GM18517 (cell line): ENCODE results near the gene GNPDA1.

Source experiments
- ATAC-seq: cut with Tn5 transposase; IDR thresholded peaks from one replicate; pipeline ENCODE4 v1.9.1; 2021; ENCODE audit warnings: mild to moderate bottlenecking, moderate library complexity; ENCODE audit not compliant: unreplicated experiment

GNPDA1 gene

DNA sequence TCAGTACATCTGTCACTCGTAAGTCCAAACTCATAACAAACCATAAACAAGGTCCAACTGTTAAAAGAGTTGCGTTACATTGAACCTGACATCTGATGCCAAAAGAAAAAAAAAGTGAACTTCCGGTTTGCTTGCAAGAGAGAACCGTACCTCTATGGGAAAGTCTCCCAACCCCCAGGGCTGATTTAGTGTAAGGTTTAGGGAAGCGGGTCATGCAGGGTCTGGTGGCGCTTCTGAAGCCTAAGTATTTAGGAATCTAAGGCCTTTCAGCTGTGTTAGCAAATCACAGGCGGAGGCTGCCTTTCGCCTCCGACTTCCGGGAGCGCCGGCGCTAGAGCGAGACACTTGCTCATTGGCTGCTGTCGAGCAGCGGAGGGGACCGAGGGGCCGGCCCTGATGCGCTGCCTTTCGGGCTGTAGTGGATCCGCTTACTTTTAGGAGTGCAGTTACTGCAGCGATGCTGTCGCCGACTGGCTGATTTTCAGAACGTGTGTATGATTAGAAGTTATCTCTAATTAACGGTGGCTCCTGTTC, 12.0 kb upstream of the GNPDA1 start:
- ATAC-seq: peak; percentile 98

DNA sequence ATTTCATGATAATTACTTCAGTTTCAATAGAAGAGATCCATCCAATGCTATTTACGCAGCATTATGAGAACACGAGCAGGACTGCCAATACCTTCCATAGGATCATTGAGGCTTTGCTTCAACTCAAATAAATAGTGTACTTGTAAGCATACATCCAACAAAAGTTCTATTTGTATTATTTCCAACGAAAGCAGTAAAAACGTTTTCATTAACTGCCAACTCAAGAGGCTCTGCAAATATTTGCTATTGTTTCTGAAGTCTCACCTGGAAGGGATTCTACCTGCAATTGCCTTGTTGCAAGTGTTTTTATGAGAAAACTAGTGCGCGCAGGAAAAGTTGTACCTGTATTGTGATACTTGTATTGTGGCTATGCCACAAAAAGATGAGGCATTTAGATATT, 11.0 kb upstream of the GNPDA1 start:
- no peak for ATAC-seq

DNA sequence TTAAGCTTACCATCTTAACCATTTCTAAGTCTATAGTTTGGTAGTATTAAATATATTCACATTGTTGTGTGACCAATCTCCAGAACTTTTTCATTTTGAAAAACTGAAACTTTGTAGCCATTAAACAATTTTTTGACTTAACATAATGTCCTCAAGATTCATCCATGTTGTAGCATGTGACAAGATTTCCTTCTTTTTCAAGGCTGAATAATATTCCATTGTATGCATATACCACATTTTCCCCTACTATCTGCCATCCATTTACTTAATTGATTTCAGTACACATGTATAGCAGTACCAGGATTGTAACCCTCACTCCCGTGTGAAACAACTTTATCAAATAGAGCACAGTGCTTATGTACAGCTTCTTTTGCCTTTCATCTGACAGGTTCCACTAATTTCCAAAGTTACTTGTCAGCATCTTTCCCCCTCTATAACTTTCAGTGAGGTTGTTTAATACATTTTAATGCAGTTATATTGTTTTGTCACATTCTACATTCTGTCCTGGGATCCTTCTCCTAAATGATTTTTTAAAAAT, 7.4 kb upstream of the GNPDA1 start:
- ATAC-seq: no peak

DNA sequence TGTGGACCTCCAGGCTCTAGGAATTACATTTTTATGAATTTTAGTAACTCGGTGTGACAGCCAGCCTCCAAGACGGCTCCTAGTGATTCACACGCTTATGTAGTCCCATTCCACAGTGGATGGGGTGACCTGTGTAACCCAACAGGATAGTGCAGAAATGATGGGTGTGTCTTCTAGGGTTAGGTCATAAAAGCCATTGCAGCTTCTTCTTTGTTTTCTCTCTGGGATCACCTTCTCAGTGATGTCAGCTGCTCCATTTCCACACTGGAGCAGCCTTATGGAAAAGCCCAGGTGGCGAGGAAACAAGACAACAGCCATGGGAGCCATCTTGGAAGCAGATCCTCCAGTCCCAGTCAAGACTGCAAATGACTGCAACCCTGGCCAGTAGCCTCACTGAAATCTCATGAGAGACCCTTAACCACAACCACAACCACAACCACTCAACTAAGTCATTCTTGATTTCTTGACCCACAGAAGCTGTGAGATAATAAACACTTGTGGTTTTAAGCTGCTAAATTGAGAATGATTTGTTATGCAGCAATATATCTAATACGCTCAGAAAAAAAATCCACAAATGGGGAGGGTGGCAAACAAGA, 5.1 kb upstream of the GNPDA1 start:
- ATAC-seq: peak; percentile 45

DNA sequence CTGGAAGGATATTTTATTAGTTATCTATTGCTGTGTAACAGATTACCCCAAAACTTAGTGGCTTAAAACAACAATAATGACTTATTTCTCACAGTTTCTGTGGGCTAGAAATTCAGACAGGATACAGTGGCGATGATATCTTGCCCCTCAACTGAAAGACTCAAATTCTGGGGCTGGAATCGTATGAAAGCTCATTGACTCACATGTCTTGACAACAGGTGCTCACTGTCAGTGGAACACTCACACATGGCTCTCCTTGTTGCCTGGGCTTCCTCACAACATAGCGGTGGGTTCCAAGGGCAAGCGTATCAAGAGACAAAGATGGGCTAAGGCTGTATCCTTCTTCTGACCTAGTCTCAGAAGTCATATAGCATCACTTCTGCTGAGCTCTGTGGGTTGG, 3.7 kb upstream of the GNPDA1 start:
- ATAC-seq: peak; percentile 30

DNA sequence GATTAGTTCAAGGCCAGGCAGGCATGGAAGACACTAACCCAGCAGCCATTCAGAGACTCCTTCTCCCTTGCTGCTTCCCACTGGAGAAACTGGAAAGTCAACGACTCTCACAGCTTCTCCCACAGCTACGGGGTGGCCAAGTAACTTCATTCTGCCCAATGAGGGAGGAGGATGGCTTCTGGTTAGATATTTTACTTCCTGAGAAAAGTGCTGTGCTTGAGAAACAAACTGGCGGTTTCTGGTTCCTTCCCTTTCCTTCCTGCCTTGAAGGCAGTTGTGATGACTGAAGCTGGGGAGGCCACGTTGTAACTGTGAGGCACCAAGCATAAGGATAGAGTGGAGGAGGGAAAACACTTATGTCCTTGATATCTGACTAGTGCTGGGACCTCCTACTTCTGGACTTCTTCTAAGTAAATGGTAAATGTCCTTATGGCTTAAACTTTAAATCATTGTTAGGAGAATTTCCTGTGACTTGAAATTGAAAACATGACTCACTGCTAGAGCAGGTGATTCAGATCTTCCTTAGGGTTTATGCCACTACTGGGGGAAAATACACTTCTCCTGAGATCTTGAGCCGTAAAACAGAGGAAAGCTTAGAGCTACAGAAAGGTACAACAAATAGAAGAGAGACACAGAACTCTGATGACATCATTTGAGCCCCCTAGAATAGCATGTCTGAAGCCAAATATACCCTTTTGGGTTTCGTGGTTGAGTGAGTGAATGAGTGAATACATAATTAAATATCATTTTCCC, 3.1 kb upstream of the GNPDA1 start:
- peak; percentile 35 for ATAC-seq

DNA sequence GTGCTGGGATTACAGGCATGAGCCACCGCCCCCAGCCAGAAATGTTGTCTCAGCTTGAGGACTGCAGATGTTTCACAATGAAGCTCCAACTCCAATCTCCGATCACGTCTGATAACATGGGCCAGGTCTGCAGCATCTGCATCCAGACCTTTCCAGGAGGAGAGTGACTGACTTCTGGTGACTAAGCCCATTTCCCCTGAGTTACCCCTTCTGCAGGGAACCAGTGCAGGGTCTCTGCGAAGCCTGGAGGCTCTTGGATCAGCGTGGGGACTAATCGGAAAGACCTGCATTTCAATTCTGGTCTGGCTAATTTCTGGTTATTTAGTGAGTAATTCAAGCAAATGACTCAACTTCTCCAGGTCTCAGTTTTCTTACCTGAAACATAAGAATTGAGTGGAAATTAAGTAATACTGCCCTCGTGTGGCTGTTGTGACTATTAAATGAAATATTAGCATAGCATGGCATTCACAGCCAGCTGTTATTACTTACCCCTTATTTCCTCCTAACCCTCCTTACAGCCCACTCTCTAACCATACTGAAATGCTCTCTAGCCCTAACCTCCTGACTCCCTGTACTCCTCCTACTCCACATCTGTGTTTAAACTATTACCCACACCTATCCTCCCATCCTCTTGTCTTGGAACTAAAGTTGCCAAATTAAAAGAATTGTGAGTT, 2.2 kb upstream of the GNPDA1 start:
- ATAC-seq: peak; percentile 44

DNA sequence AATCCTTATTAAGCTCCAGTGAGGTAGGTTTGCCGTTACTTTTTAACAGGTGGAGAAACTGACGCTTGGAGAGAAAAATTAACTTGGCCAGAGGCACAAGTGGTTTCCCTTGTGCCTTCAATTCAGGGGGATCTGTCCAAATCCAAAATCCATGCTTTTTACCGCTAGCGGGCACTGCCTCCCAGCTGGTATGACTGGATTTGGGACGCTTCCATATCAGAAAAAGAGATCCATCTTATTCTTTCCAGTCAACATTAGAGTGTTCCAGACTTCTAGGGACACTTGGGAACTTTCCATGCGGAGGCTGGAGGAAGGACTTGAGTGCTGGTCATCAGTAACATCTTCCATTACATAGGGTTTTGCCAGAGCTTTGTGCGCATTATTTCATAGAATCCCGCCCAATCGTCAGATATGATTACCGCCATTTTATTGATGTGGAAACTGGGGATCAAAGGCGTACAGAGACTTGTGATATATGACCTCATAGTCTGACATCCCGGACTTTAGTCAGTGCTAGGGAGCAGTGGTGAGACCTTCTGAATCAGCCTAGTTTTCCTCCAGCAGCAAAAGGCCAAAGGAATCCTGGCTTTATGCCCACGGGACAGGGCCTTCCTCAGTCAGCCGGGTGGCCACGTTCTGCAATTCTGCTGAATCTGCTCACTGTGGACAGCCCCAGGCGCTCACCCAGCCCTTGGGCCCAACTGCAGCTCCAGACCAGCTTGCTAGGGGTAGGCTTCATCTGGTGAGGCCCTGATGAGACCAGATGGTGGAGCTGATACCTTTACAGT, 1.1 kb upstream of the GNPDA1 start:
- no peak for ATAC-seq

DNA sequence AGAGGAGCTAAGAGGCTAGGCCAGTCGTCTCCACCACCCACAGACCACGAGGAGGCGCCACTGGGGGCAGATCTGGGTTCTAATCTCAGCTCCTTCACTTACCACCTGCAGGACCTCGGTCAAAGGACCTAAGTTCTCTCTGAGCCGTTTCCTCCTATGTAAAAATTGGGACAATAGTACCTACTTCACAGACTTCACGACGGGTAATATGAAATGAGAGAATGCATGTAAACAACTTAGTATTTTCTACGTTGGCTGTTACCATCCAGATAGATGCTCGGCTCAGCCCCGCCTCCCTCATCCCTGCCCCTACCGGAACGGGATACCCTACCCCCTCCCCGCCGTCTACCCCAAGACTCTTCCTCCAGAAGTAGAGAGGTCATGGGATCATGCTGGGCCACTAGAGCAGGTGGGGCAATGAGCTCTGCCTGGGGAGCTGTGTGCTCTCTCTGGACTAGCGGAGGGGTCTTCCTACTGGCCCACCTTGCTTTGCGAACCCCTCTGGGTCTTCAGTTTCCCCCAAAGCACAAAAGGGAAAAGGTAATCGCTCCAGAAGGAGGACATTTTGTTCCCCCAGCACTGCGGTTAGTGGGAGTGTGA, 541 bp downstream of the GNPDA1 start:
- ATAC-seq: no peak

DNA sequence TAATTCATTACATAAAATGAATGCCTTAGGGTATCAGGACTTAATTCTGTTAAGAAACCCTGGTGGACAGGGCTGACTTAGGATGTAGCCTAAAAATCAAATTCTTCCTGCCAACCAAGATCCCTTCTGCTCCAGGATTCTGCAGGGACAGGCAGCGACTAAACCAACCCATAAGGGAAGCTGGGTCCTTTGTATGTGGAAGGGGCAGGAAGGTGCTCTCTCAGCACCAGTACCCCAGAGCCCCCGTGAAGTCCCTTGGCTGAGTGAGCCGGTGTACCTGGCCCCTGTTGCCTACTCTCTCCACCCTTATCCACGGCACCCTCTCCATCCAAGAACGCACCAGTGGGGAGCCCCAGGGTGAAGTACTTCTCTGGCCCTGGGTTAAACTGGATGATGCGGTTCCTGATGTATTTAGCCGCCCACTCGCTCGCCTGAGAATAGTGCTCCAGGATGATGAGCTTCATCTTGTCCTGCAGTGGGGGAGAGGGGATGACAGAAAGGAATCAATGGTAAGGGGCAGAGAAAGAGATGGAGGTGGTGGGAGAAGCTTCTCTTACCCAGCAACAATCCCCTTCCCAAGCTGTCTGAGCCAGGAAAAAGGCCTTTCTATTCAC, 1.1 kb downstream of the GNPDA1 start:
- ATAC-seq: no peak

DNA sequence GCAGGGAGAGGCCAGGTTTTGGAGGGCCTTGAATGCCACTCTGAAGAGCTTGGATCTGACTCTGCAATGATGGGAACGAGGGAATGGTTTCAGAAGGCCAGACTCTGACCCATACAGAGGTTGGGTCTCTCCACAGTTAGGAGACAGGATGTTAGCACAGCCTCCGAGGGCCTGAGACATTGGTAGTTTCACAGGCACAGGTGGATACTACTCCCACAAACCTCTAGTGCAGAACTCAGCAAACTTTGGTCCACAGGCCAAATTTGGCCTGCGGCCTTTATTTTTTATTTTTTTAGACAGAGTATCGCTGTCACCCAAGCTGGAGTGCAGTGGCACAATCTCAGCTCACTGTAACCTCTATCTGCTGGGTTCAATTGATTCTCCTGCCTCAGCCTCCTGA, 2.9 kb downstream of the GNPDA1 start:
- ATAC-seq: no peak

DNA sequence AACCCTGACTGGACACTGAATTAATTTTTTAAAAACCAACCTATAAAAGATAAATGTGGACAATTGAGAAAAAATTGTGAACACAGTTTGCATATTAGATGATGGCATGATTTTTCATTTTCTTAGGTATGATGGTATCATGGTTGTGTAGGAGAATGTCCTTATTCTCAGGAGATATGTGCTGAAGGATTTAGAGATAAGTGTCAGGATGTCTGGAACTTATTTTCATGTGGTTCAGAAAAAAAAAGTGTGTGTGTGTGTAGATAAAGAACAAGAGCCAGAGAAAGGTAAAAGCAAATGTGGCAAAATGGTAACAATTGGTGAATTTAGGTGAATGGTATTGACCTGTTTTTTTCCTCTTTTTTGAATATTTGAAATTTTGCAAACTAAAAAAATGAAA, 4.0 kb downstream of the GNPDA1 start:
- no peak for ATAC-seq

DNA sequence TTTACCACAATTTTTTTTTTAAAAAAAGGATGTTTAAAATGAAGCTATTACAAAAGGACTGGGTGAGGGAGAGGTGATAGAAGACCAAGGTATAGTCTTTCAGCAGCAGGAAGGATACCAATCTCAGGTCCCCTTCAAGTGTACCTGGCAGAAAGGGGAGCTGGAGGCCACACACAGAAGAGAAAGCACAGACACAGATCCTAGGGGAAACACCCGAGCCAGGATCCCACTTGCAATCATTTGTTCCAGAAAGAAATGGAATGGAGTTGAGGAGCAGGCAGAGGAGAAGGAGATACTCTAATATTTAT, 5.6 kb downstream of the GNPDA1 start:
- no peak for ATAC-seq

DNA sequence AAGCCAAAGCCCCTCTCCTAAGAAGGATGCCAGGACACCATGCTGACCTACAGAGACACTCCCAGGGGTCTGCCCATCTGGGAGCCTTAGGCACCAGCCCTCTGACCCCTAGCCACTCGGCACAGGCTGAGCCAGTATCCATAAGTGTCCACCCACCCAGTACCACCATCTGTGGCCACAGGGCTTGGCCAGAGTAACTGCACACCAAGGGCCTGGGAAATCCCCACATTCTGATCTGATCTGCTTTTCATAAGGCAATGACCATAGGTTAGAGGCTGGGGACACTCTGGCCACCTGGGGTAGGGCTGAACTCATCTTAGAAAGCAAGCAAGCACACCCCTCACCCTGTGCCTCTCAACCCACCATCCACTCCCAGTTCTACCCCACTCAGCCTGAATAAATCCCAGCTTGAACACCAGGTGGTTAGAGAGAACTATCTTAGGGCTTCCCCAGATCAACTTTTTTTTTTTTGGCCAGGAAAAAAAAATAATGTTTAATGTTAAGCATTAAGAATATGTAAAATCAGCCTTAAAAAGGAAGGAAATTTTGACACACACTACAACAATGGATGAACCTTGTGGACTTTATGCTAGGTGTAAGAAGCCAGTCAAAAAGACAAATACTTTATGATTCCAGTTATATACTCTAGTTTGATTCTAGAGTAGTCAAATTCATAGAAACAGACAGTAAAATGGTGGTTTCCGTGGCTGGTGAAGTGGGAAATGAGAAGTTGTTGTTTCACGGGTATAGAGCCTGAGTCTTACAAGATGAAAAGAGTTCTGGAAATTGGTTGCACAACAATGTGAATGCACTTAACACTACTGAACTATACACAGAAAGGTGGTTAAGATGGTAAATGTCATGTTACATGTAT, 6.2 kb downstream of the GNPDA1 start:
- no peak for ATAC-seq

DNA sequence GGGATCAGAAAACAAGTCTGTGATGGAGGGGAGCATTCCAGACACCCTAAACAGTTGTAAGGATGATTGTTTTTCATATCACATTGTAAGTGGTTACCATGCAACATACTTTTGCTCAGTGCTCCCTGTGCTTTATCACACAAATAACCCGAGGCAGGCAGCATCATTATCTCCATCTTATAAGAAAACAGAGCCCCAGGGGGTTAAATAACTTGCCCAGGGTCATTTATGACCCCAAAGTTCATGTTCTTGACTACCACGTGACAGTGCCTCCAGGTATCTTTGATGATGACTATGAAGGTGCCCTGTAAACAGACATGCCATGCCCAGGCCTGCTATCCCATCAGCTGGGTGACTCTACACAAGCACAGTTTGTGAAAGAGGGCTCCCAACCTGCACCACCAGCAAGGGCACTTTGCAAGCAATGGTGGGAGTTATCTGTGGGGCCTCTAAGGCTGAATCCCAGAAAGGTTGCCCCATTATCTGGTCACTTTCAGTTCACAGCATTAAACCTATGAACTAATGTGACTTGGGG, 9.5 kb downstream of the GNPDA1 start:
- no peak for ATAC-seq

DNA sequence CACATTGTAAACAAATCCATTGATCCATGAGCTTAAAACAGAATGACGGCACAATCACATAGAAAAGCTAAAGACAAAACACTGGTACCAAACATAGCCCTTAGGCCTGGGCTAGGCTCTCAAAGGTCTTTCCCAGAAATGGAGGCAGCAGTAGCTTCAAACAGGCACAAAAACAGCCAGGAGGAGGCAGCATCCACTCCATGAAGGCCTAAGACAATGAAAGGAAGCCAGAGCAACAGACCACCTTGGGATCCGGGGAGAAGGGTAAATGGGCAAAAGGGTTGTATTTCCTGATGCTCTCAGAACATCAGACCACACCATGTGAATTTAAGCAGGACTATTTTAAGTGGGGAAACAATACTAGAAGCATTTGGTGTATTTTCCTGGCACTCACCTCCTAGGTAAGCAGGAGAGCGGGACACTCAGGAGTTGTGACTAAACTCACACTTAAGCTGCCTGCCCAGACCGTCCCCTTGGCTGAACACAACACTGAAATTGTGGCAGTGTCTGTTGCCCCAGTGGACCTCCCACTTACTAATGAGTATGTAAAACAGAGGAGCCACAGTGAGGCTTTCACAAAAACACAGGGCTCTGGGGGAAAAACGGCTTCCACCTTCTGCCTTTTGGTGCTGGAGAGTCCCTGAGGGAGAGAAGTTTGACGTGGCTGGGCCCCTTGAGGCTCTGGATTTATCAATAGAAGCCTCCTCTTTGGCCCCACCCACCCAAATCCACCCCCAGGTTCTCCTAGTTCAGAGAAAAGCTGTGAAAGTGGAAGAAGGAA, 11.9 kb downstream of the GNPDA1 start:
- no peak for ATAC-seq

DNA sequence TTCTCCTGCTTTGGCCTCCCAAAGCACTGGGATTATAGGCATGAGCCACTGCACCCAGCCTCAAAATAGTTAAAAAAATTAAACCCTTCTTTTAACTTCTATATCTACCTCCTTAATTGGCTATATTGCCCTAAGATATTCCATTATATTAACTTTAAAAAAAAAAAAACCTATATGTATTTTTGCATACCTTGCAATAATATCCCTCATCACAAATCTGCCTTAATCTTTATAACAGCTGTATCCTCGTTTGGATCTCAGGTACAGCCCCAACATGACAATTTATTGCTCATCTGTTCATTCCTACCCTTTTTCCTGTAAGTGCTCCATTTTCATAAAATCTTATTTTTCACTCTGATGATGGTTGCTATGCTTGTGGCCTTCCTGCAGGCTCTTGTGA, 12.7 kb downstream of the GNPDA1 start:
- ATAC-seq: no peak

DNA sequence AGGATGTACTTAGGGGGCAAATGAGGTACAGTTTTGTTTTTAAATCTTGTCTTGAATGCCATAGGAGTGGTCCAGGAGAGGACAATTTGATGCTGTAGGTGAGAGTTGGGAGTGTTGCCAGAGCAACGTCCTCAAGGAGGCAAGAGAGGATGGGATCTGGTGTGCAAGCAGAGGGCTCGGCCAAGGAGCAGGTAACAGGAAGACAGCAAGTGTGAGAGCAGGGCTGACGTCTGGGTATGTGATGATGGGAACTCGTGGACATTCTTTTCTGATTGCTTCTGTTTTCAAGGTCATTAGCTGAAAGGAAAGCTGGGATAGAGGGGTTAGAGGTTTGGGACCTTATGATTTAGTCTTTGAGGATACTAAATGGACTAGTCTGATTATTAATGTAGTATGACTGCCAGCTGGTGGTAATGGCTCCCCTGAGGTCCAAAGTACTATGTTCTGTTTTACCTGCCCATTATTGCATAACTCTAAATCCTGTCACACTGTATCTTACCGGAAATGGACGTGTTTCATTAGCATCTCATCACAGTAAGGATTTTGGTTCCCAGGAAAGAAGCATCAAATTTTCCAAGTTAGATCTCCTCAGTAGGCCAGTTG, 15.4 kb downstream of the GNPDA1 start:
- ATAC-seq: no peak
